Stimulated activated CD8-positive, alpha-beta memory T cell treated with anti-CD3 and anti-CD28 coated beads, Interleukin-4, amount 100 ng/mL, for 4 hours (primary cell): Measurements from ENCODE around the gene RNF214.

Experiments
- DNase-seq, 2 donors: peaks; one replicate each; pipeline ENCODE4 v3.0.0-alpha.2; 2020; ENCODE audit warnings: low read depth in 2 of 2, low spot score in 1 of 2

Gene RNF214

DNA sequence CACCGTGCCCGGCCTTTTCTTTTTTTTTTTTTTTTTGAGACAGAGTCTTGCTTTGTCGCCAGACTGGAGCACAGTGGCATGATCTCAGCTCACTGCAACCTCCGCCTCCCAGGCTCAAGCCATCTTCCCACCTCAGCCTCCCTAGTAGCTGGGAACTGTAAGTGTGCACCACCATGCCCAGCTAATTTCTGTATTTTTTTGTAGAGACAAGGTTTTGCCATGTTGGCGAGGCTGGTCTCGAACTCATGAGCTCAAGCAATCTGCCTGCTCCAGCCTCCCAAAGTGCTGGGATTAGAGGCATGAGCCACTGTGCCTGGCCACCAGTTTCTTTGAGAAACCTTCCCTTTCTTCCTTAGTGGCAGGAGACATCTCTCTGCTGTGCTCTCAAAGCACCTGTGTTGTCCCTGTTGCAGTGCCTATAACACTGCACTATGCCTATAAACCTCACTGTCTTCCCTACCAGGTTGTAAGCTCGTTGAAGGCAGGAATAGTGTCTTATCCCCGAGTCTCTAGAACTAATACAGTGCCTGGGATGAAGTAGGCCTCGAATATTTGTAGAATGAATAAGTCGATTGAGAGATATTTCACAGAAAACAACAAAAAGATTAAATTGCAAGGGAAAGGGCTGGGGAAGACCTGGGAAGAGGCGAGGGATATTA is 19.6 kb upstream of the RNF214 start:
- DNase-seq, result no peak

DNA sequence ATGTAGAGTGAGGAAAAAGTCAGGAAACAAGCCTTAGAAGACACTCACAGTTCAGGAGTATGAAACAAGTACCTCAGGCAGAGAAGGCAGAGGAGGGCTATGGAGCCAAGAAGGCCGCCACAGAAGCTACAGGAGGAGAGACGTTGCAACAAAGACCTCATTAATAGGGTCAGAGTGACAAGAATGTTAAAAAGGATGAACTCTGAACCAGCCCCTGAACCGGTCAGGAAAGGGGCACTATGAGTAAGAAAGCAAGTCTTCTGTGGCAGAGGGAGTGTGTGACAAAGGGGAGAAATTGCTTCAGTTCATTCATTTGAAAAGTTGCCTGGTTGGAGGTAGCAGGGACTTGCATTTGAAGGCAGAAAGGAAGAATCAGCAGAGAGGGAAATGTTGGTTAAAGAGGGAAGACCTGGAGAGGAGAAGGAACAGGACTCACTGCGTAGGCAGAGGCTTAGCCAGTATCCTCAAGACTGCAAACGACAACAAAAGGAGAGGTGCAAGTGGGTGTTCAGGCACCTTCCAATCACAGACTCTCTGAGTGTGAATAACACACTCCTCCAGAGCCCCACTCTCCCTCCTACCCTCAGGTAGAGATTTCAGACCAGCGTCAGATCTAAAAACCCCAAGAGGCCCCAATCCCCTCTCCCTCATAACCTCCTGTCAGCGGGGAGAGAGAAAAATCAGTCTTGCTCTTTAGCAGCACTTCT is 17.9 kb upstream of the RNF214 start:
- no peak for DNase-seq

DNA sequence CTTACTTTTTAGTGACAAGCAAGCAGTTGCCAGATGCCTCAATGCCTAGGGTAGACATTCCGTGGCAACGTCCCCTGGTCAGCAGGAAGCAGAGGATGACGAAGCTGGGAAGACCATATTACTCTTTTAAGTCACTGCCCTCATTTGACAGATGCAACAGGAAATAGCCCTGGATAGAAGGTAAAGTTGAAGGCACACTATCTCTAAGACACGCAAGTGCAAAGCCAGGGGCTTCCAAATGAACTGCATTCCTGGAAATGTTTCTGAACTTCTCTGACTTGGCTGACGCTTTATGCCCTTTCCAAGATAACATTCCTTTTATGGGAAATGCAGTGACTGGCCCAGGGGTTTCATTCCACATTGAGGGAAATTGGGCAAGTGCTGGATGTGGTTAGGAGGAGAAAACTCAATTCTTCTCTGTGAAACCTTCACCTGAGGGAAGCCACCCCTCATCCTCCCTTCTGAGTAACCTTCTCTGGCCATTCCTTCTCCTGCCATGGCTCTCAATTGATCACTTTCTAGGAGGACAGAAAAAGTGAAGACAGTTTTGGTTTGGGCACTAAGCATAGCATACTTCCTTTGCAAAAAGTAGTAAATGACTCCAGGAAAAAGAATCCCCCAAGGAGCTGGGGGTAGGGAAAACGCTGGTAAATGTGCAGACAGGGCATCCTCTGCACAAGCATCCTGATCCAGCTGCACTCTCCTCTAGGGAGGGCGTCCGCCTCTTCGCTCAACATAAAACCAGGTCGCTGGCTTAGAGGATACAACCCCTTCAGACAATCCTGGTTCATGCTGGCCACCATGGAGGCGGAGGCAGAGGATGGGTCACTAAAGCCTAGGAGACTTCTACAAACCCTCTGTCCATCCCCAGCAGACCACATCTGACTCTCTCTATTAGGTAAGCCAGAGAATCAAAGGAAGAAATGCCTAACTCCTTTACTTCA is 15.1 kb upstream of the RNF214 start:
- no peak for DNase-seq

DNA sequence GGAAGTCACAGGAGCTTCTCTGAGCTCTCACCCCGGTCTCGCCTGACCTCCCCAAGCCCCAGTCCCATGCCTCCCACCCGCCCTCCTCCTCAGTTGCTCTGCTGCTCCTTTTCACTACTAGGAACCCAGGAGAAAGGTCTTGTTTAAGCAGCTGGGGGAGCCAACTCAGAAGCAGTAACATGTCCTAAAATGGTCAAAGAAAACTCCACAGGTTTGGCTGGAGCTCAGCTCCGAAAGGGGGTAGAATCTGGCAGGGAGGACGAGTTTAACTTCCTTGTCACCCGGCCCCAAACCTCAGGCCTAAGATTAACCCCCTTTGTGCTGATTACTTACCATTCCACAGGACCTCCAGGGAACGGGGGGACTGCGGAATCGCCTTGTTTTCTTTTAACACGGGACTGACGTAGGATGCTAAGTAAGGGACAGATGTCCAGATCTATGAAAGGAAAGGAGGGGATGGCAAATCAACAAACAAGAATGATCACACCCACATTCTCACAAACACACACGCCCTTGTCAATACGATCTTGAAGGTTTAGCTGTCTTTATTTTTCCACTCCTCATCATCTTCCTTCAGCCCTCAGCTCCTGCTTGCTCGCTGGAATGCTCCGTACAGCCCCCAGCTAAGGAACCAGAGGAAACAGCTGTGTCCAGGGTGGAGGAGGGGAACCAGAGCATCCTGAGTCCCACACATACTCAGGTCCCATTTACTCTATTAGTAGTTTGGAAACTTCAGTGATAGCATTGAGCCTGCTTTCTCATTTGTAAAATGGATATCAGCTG is 14.1 kb upstream of the RNF214 start:
- DNase-seq, result no peak

DNA sequence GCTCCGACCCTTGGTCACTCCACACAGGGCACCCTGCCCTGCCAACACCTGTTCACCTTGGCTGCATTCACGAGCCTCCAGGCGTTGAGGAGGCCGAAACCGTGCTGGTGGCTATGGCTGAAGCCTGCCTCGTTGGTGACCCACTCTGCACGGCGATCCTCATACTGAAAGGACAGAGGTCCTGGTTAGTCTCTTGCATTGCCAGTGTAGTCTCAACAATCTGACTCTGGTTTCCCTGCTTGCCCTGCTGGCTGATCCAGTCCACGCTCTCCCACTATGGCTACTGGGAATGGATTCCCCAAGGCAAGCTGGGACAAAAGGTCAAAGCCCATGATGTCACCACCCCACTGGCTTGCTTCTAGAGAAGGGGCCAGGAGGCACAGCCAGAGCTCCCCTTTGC is 13.5 kb upstream of the RNF214 start:
- DNase-seq, result no peak

DNA sequence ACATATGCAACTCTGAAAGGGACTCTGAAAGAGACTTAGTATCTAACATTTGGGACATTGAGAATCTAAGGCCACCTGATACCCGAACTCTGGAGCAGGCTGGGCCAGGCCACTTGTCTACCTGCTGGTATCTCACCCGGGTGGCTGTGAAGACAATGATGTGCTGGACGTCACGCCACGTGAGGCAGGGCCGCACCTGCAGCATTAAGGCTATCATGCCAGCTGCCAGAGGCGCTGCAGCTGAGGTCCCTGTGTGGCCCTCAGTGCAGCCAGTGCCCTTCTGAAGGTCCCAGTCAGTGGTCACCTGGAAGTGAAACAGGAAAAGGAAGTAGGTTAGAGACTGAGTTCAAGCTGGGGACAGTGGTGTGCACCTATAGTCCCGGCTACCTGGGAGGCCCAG is 13.0 kb upstream of the RNF214 start:
- no peak for DNase-seq

DNA sequence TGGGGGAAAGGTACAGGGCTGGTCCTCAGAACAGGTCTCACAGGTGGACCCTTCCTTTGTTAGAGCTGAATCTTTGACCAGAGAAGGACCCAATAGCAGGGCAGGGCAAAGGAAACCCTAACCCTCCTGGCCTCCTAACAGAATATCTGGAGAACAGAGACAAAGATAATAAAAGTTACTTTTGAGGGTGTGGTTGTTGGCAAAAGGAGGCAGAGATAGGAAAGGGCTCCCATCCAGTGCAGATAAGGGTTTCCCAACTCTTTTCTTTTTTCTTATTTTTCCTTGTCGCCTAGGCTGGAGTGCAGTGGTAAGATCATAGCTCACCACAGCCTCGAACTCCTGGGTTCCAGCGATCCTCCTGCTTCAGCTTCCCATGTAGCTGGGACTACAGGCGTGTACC is 12.5 kb upstream of the RNF214 start:
- no peak for DNase-seq

DNA sequence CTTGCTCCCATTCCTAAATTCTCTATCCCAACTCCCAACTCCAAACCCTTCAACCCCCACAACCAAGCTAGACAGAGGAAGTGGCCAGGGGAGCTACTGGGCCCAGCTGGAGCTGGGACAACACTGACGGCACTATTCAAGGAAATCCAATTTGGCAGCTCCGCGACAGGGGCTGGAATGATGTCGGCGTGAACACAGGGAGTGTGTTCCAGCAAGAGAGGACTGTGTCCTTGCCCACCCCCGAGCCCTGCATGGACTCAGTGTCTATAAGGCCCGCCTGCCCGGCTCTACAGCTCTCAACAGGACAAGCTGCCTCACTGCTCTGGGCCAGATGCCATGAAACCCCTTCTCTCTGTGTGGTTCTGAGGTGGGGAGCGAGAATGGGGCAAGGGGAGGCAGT is 11.9 kb upstream of the RNF214 start:
- no peak for DNase-seq

DNA sequence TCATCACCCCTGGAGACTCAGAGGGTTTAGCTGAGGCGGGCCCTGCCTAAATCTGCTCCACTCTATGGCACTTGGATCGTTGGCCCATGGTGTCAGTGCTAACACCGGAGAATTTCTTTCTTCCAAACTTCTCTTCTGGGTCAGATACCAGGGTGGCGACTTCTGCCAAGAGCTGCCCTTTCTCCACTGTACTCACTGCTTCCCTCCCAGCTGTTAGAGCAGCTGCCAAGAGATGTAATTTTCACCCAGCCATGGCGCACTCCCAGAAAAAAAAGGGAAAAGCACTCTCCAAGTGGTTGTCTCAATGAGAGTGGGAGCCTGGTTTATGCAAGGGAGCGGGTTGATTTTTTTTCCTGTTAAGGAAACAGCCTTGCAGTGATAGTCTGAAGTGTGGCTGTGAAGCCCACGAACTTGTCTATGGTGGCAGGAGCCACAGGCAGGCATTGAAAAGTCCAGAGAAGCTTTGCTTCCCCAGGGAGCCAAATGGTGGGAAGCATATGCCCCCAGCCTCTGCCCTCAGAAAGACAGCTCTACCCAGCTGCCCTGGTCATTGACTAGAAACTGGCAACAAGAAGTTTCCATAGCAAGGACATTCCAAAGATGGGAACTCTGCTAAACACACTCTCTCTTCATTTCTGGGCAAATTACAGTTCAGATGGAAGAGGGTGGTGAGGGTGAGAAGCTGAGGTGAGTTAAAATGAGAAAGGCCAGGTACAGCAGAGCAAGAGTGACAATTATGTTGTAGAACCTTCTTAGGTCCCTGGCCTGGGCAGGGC is 11.3 kb upstream of the RNF214 start:
- DNase-seq, result no peak

DNA sequence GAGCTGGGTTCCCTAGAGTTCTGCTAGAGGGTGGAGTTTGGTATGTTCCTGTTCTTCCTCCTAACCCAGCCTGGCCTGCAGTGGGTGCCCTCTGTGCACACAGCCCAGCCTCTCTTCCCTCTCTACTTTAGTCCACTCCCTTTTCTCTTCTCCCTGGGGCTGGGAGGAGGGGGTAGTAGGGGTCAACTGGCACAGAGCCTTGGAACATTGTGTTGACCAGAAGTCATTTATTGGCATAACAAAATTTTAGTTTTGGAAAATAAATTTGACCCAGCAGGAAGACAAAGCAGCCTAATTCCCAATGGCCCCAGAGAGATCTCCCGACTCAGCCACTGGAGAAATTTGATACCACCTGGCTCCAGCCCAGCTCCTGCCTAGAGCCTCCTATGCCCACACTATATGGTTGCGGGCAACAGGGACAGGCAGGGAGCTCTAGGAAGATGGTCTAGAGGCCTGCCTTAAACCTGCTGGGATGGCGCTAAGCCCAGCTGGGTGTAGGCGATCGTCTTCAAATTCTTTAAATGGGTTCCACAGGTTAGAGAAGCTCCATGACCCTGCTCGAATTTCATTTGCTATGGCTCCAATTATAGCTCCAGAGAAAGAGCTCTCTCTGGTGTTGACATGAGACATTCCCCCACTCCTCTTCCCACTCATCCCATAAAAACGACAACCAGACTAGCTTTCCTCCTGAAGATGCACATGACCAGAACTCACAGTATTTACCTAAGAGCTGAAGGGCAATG is 10.5 kb upstream of the RNF214 start:
- DNase-seq, result no peak

DNA sequence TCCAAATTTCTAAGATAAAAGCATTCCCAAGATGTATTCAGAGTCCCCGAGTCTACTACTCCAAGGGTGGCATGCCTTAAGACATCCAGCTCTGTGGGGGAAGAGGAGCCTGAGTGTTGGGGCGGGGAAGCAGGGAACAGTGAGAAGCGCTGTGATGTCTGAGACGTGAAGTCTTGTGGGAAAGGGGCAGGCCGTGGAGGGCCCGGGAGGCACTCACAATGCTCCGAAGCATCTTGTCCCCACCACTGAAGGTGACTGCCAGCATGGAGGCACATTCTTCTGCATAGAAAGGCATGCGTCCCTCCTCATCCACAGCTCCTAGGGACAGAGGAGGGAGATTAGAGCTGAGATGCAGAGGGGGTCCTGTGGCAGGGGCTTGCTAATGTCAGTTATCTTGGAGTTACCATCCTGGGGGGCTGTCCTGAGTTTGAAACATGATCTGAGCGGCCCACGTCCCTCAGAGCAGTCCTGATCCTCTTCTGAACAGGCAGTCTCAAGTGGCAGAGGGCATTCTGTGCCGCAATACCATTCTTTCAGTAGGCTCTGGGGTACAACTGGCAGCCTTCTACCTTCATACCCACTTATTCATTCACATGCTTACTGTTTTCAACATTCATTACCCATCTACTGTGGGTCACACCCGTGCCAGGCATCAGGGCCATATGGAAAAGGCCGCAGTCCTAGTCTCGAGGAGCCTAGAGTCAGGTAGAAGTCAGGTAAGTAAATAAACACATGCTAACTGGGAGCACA is 9.3 kb upstream of the RNF214 start:
- DNase-seq, result no peak

DNA sequence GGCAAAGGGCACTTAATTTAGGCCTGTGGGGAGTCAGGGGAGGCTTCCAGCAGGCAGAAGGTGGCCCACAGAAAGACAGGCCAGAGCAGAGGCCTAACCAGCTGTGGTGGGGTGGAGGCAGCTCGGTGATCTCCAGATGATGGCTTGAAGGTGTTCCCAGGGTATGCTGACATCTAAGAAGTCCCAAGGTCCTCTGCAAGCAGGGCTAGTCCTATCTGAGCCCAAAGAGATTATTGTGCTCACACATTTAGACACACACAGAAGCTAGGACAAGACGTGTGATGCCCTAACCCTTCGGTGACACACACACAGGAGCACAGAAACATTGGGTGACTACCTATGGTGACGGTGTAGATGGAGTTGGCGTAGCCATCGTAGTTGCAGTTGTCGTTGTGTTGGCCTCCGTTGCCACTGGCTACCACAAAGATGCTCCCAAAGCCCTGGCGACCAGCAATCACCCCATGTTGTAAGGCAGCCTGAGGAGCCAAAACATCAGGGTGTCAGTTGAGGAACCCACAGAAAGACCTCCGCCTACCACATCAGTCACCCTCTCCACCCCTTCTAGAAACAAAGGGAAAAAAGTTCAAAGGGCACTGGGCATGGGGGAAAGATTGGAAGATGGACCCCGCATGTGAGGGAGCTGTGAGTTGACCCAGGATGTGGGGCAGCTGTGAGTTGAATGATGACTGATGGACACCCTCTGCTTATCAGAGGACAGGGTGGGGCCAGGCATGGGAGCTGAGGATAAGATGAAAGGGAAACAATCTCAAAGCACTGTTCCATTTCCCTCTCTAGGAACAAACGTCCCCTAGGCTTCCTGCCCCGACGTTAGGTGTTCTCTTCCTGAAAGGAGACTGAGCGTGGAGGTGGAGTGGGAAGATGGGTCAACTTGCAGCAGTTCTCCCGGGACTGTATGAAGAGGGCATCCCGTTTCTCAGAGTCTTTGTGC is 8.5 kb upstream of the RNF214 start:
- DNase-seq, result no peak

DNA sequence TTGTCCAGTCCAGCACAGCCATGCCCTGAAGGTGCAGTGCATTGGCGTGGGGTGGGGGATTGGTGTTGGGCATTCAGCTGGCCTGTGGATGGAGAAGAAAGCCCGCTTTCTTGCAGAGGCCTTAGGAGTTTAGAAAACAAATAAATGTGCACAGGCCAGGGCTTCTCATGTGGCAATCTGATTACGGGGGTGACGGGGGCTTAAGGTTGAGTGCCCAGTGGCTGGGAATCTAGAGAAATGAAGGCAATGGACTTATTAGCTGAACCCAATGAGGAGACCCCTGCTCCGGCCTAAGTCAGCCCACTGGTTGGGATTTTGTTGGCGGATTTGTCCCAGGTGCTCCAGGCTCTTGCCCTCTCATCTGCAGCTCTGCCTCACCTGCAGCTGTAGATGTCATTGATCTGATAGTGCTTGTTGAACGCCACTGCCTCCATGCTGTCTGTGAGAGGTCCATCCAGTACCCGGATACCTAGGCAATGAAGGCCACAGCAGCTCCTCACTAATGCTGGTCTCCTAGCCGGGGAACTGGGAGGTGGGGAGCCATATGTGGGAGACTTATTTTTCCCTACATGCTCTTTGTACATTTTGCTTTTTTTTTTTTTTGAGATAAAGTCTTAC is 6.8 kb upstream of the RNF214 start:
- DNase-seq, result no peak

DNA sequence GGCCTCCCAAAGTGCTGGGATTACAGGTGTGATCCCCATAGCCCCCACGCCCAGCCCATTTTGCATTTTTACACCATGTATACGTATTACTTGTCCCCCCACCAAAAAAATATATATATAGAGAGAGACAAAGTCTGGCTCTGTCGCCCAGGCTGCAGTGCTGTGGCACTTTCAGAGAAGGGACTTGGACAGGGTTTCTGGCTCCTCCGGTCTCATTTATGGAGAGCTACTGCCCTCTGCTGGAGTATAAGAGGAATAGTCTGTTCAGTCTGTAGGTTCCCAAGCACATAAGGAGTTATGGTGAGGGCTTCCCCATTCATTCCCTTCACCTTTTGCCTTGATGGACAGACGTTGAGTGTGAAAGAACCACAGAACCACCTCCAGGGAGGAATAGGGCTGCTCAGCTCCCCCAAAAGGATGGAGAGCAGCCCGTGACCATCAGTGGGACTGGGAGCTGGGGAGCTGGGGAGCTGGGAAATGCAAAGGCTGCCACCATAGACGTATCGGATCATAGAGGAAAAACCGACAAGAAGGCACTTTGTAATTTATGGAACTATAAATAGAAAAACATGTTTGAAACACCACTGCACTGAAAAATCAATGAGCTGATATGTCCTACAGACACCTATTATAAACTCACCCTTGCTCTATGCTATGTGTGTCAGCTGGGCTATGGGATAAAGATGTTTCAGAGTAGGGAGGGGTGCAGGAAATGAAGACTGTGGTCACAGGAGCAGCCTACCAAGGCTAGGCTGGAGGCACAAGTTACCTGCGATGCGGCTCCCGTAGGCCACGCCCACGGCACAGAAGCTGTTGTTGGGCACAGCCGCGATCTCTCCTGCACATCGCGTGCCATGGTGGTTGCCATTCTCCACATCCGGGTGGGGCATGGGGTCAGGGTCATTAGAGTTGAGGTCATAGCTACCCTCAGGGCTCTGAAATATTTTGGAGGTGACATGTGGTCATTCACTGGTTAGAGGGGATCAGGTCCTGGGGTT is 5.8 kb upstream of the RNF214 start:
- no peak for DNase-seq

DNA sequence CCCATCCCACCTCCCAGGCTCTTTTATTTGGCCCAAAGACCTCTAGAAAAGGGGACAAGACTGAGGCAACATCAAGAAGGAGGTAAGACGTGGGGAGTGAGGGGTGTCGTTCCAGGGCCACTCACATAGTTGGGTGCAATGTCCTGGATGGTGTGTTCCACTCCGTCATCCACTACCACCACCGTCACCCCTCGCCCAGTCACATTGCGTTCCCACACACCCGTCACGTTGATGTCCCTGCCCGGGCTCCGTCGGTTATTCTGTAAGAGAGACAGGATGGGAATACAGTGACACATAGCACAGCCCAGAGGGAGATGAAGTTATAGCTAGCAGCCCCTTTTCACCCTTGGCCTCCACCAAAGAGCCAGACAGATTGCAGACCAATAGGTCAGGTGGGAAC is 4.4 kb upstream of the RNF214 start:
- DNase-seq, result no peak

DNA sequence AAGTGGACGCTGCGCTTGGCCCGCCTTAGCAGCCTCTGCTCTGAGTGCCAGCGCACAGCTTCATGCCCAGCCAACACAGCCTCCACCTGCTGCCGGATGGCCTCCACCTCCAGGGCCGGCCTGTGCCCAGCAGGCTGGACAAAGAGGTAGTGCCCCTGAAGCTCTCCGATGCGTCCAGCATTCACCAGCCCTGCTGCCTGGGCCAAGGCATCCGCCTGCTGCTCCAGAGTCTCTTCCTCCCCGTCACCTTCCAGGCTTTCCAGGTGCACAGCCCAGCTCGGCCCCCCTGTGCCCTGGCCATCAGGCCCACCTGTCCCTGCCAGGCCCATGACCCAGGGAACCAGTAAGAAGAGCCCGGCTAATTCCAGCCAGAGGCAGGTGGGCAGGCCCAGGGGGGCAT is 3.1 kb upstream of the RNF214 start:
- no peak for DNase-seq
